Osteoblast (primary cell): ENCODE results near the gene ASTL. TPM values are rescaled to one million over a fixed set of nuclear protein-coding genes. Genes with fewer than 3 reads are reported as not detected.

Source experiments
- DNase-seq: peaks from one replicate; pipeline ENCODE4 v3.0.0; 2011; ENCODE audit warnings: low spot score, mixed read lengths; ENCODE audit not compliant: insufficient read length; ENCODE audit errors: missing footprints
- H2AFZ ChIP-seq: 2 replicates; pipeline ENCODE4 v1.6.0; 2011; ENCODE audit warnings: mild to moderate bottlenecking, low read length
- H3K27ac ChIP-seq: 2 replicates; pipeline ENCODE4 v1.5.1; 2011; ENCODE audit warnings: mild to moderate bottlenecking, low read depth, low read length, moderate library complexity
- H3K27me3 ChIP-seq: 2 replicates; pipeline ENCODE4 v1.6.0; 2012; ENCODE audit warnings: mild to moderate bottlenecking, control low read depth, inconsistent platforms, low read length, moderate library complexity; ENCODE audit not compliant: insufficient read depth
- H3K36me3 ChIP-seq: 2 replicates; pipeline ENCODE4 v1.5.1; 2011; ENCODE audit warnings: mild to moderate bottlenecking, low read length, control low read depth, moderate library complexity; ENCODE audit not compliant: insufficient read depth
- H3K4me1 ChIP-seq: 2 replicates; pipeline ENCODE4 v1.5.1; 2011; ENCODE audit warnings: mild to moderate bottlenecking, low read length, control low read depth, moderate library complexity; ENCODE audit not compliant: insufficient read depth
- H3K4me2 ChIP-seq: 2 replicates; pipeline ENCODE4 v1.6.0; 2011; ENCODE audit warnings: mild to moderate bottlenecking, low read length; ENCODE audit not compliant: insufficient read depth
- H3K4me3 ChIP-seq: fragments of 200-600 bp; sonication (generic); 3 replicates; pipeline ENCODE4 v1.5.1; 2012; ENCODE audit warnings: mild to moderate bottlenecking, low read length, inconsistent platforms; ENCODE audit not compliant: insufficient read depth
- H3K79me2 ChIP-seq: 2 replicates; pipeline ENCODE4 v1.6.0; 2012; ENCODE audit warnings: mild to moderate bottlenecking, low read length, control low read depth, inconsistent platforms; ENCODE audit not compliant: insufficient read depth
- H3K9me3 ChIP-seq: 2 replicates; pipeline ENCODE4 v1.5.1; 2011; ENCODE audit warnings: low read depth, low read length, control low read depth
- H4K20me1 ChIP-seq: 2 replicates; pipeline ENCODE4 v1.6.0; 2012; ENCODE audit warnings: mild to moderate bottlenecking, low read length, control low read depth; ENCODE audit not compliant: insufficient read depth
- total RNA-seq: library from RNA; depleted of rRNA; stranded (reverse); fragments of >200 nt; gene quantifications from 2 replicates; pipeline ENCODE4 v1.2.3, GENCODE V29; 2012
- TF ChIP-seq, protein P1 (sequence below): IDR thresholded peaks from 2 replicates; pipeline ENCODE4 v1.5.1; 2011; ENCODE audit warnings: mild to moderate bottlenecking, low read depth, low read length, moderate library complexity; ENCODE audit errors: extremely low read depth

The ASTL gene
- total RNA-seq, 1 donor: not detected

- Histone ChIP-seq H3K4me3 (no peak overlapping the region), H3K79me2 (no peaks in the 10 kb centered on the region), H4K20me1 (no peaks in the 10 kb centered on the region), H3K4me2 (no peak overlapping the region), H3K9me3 (no peaks in the 10 kb centered on the region), H3K27me3 (peaks cover 24% of the 10 kb centered on the region), H3K27ac (no peak overlapping the region), H3K4me1 (no peaks in the 10 kb centered on the region), H3K36me3 (no peaks in the 10 kb centered on the region), H2AFZ (no peak overlapping the region)
- TF ChIP-seq, protein P1, sequence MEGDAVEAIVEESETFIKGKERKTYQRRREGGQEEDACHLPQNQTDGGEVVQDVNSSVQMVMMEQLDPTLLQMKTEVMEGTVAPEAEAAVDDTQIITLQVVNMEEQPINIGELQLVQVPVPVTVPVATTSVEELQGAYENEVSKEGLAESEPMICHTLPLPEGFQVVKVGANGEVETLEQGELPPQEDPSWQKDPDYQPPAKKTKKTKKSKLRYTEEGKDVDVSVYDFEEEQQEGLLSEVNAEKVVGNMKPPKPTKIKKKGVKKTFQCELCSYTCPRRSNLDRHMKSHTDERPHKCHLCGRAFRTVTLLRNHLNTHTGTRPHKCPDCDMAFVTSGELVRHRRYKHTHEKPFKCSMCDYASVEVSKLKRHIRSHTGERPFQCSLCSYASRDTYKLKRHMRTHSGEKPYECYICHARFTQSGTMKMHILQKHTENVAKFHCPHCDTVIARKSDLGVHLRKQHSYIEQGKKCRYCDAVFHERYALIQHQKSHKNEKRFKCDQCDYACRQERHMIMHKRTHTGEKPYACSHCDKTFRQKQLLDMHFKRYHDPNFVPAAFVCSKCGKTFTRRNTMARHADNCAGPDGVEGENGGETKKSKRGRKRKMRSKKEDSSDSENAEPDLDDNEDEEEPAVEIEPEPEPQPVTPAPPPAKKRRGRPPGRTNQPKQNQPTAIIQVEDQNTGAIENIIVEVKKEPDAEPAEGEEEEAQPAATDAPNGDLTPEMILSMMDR: no peak
- DNase-seq: no peak
These were observed 44.8 kb downstream of the ASTL start for GRCh38 chr2:96093528-96093927.

GRCh38 chr2:96092951-96093350 lies 45.4 kb downstream of the ASTL start:
- no peaks in the 10 kb centered on the region for H3K36me3 ChIP-seq
- H3K9me3 ChIP-seq: no peaks in the 10 kb centered on the region
- no peaks in the 10 kb centered on the region for H3K79me2 ChIP-seq
- H3K27me3 ChIP-seq: peaks cover 27% of the 10 kb centered on the region
- no peak overlapping the region for H3K27ac ChIP-seq
- no peaks in the 10 kb centered on the region for H3K4me1 ChIP-seq
- no peaks in the 10 kb centered on the region for H4K20me1 ChIP-seq
- no peak for DNase-seq
- H3K4me3 ChIP-seq: no peak overlapping the region
- H2AFZ ChIP-seq: no peak overlapping the region
- TF ChIP-seq, protein P1: no peak
- H3K4me2 ChIP-seq: no peak overlapping the region

DNA sequence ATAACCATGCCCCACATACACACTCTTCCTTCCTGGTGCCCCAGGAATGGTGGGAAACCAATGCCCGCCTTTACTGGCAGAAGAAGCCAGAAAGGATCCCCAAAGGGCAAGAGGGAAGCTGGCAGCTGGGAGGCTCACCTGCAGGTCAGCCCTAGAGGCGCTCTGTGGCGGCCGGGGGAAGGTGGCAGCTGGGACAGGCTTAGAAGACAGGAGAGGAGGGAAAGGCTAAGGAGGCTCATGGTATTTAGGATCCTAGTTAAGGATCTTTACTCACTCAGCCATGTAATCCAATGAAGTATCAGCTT lies 45.8 kb downstream of the ASTL start:
- no peak for DNase-seq
- H3K27me3 ChIP-seq: peaks cover 30% of the 10 kb centered on the region
- TF ChIP-seq, protein P1: no peak
- no peak overlapping the region for H2AFZ ChIP-seq
- no peaks in the 10 kb centered on the region for H3K79me2 ChIP-seq
- H3K9me3 ChIP-seq: no peaks in the 10 kb centered on the region
- H3K36me3 ChIP-seq: no peaks in the 10 kb centered on the region
- no peak overlapping the region for H3K4me3 ChIP-seq
- no peaks in the 10 kb centered on the region for H3K4me1 ChIP-seq
- no peak overlapping the region for H3K27ac ChIP-seq
- no peaks in the 10 kb centered on the region for H4K20me1 ChIP-seq
- H3K4me2 ChIP-seq: no peak overlapping the region

DNA sequence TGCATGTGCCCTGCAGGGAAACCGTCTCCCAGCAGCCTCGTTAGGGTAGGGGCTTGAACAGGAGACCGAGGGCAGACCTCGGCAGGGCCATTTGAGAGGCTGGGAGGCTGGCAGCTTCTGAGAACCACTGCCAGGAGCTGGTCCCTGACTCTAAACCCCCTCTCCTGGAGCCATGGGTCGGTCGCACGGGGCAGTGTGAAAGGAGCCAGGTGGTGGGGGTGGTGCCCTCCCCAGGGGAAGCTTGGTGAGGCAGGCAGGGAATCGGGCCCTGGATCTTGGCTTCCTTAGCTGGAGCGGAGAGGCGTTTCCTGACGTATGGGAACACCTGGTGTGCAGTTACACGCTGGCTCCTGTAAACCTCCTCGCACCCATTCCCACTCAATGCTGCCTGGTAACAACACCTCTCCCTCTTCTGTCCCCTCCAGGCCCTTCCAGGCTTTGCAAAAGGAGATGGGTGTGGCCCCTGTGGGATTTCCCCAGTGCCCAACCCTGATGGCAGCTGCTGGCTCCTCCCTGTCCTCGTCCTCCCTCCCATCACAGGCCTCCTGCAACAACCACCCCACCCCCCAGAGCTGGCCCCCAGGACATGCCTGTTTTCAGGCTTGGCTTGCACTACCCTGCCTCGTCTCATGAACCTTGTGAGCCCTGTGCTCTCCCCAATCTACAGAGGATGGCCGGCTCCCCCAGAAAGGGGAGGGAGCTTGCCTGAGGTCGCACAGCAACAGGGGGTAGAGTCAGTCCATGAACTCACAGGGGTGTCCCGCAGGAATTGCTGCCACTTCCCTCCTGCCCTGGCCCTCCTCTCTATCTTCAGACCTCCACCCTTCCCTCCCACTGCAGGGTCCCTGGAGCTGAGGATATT lies 46.4 kb downstream of the ASTL start:
- Histone ChIP-seq H3K4me1 (no peaks in the 10 kb centered on the region), H2AFZ (no peak overlapping the region), H3K4me2 (no peak overlapping the region), H3K27ac (no peak overlapping the region), H3K79me2 (no peaks in the 10 kb centered on the region), H4K20me1 (no peaks in the 10 kb centered on the region), H3K27me3 (peaks cover 30% of the 10 kb centered on the region), H3K36me3 (no peaks in the 10 kb centered on the region), H3K9me3 (no peaks in the 10 kb centered on the region), H3K4me3 (no peak overlapping the region)
- DNase-seq: no peak
- TF ChIP-seq, protein P1: no peak
